CD4-positive, alpha-beta T cell treated with Interleukin-4 for 1 hour (primary cell): ENCODE data around the gene SEMA5A.

ENCODE experiments used
- DNase-seq, 2 donors: peaks; one replicate each; pipeline ENCODE4 v3.0.0-alpha.2; 2020 to 2022

Gene SEMA5A

DNA sequence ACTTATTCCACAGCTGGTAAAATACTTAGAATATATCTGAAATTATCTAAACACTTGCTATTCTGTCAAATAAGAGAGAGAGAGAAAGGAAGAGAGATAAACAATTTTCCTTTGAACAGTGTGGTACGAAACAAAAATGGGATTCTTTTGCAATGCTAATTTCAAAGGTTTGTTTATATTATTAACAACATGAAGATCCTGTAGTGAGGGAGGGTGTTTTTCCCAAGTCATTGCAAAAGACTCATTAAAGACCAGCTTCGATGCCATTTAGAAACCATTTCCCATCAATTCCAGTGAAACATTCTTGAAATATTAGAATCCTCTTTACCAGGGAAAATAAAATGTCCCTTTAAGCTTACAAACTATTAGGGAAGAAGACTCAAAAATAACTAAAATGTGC, 505.4 kb downstream of the SEMA5A start:
- DNase-seq, result no peak

DNA sequence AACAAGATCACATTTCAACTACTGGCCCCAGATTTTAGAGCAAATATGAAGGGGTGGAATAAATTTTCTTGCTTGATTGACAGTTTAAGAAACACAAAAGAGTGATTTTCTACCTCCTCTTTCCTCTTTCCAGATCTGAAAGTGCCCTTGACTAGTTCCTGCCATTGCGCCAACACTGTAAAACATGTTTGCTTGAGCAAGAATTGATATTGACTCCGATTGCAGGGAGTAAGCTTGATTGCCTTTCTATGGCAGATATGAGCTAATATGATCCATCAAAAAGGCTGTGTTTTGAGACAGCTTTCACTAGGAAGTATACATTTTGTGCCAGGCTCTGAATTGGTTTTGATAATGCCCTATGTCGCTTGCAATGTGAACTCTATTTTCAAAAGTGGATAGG, 508.8 kb downstream of the SEMA5A start:
- no peak for DNase-seq

DNA sequence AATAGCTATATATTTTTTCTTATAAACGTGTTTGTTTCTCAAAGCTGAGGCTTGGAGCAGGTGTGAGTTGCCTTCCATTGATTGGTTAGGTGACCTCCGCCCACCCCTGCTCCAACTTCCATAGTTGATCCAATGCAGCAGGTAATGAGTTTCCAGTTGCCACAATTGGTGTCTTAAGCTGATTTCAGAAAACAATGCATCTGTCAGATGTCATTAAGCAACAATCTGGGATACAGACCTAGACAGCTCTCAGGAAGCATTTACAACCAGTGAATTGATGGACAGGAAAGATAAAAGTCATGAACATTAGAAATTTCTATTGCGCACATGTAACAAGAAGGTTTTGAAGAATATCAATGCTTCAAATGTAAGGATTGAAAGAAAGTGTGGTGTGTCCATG, 510.5 kb downstream of the SEMA5A start:
- no peak for DNase-seq

DNA sequence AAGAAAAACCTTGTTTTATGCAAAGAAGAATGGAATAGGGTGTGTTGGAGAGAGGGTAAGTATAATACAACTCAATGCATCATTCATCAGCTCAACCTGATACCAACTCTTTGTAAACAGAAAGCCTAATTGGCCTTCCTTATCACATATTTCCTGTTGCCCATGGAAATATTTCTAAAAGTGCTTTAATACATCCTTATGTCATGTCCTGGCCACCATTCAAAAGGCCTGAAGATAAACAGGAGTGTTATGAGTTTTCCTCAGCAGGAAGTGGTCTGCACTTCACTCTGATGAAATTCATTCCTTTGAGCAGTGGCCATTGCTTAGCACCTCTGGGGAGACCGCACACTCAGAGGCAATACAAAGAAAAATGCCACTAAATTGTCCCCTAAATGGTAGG, 511.2 kb downstream of the SEMA5A start:
- DNase-seq, result no peak

DNA sequence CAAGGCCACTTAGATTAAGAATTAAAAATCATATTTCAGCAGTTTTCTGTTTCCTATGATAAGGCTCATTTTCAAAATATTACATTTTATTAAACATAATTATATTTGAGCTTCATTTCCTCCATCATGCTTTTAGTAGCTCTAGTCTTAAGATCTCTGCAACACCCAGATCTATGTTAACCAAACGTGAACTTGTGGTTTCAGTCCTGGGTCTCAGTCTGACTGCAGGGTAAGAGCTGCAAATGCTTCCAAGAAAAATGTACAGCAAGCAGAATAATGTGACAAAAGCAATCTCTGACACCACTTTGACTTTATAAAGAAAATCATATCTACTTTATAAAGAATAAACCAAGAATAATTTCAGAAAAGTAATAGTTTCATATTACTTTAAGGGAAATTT, 512.4 kb downstream of the SEMA5A start:
- no peak for DNase-seq

DNA sequence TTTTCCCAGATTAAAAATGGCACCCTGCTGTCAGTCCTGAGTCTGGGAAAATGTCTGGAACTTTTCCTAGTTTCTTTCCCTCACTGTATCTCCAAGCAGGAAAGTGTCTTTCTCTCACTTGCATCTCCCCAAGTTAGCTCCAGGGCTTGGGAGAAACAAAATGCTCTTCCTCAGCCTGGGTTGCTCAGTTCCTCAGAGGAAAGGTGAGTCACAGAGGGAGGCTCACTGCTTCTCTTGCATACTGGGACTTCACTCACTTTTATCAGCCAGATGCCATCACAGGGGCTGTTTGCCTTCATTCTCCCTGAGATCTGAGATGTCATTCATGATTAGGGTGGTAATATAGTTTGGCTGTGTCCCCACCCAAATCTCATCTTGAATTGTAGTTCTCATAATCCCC, 519.9 kb downstream of the SEMA5A start:
- no peak for DNase-seq

DNA sequence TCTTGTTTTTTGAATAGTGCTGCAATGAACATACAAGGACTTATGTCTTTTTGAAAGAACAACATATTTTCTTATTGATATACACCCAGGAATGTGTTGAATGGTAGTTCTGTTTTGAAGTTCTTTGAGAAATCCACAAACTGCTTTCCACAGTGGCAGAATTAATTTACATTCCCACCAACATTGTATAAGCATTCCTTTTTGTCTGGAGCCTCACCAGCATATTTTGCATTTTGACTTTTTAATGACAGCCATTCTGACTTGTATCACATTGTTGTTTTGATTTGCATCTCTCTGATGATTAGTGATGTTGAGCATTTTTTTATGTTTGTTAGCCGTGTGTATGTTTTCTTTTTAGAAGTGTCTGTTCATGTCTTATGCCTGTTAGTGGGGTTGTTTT, 524.9 kb downstream of the SEMA5A start:
- no peak for DNase-seq

DNA sequence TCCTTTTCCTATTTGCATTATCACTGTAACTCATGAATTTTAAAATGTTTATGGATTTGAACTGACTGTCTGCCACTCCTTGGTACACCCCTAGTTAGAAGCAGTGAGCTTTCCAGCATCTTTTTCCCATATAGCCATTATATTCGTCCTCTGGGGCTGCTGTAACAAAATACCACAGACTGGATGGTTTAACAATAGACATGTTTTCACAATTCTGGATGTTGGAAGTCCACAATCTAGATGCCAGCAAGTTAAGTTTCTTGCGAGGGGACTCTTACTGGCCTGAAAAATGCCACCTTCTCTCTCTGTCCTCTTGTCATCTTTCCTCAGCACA, 530.0 kb downstream of the SEMA5A start:
- DNase-seq, result no peak

DNA sequence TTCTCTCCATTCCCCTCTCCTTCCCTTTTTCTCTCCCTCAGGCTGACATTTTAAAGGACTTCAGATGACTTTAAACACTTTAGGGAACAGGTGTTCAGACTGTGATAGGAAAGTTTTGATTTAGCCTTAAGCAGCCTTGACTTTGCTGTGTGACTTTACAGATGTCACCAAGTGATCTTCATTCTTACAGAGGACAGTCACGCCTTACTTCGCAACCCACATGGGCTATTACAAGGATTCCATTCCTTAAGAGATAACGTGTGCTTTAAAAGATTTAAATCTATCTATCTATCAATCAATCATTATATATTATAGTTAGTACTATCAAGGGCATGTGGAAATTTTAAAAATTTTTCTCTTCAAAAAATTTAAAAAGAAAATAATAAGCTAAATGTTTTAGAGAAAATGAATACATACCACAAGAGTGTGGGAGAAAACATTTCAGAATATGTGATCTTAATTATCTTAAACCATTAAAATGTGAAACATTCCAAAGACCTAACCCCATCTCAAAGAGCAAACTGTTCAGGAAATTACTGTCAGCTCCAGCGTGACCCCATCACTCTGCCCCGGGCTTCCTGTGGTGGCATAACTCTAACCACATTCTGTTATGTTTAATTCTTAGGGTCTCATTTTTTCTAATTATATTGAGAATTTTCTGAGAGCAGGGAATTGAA, 530.5 kb downstream of the SEMA5A start:
- no peak for DNase-seq

DNA sequence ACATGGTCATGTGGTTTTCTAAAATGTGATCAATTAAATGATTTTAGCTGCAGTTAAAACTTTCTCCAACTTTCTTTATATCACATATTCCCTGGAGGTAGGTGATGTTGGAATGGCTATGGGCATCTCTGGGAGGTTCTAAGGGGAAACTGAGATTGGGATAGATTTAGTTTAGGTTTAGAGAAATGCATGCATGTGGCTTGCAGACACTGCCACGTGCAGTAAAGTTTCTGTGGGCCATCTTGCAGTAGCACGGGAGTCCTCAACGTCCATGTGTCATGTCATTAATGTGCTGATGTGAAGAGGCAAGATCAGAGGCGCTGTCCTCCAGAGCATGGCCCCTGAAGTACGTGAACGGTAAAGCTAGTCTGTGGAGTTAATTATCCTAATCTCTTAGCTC, 532.7 kb downstream of the SEMA5A start:
- DNase-seq, result no peak

DNA sequence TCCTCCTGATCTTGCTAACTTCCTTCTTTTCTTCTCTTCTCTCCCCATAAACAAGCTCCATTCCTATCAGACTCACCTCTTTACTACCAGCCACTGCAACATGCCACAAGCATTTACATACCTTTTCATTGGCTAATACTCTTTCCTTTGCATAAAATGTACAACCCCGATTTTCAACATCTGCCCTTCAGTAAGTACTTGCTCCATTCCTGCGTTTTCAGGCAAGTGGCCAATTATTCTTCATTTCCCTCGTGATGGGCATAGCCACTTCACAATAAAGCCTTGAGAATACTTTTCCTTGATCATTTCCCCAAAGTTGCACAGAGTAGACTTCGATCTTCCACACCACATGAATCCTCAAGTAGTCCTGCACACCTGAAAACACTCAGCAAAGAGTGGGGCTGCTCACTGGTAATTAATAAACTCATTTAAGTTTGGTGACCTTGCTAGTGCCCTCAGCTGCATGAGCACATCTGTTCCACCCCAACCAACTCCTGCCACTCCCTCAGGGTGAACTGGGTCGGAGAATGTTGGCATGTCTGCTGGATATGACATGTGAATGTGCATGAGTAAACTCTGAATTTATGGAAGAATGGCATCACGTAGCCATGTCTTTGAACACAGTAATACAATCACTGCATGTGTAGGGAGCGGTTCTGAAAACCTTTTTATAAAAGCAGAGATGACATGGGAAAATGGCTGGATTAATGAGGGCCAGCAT, 535.8 kb downstream of the SEMA5A start:
- DNase-seq, result no peak

DNA sequence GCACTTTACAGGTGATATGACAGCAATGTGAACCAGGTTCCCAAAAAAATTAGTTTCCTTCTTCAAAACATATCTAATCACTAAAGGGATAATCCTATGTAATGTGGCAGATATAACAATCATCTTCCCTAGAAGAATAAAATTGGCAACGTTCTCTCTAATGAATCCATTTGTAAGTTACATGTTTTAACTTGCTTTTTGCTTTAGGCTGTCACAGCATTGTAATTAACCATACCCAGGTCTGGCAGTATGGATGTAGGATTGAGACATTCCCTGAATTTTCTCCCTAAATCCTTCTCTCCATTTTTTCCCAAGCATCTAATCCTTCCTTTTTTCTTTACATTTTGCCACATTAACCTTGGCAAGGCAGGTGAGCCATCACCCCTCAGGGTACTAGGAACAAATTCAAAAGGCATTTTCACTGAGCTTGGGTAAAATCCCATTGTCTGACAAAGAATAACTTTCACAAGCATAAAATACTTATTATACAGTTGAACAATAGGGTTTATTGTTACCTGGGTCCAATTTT, 548.3 kb downstream of the SEMA5A start:
- no peak for DNase-seq

DNA sequence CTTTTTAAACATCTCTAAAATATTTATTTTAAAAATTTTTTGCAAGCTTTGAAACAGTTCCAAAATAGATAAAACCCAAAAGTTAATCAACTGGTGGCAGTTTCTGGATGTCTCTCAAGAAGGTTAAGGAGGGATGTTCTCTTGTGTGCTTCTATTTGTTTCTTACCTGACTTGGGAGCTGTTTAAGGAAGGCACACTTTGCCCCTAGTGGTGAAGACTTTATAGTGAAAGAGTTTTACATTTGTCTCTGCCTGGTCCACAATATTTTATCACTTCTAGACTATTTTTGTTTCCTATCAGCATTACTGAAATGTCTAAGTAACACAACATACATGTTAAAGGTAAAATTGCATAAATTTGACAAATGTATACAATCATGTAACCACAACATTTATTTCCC, 552.8 kb downstream of the SEMA5A start:
- no peak for DNase-seq
